HCT116 (cell line): Measurements from ENCODE around the gene TTLL10. TPM values are rescaled to one million over a fixed set of nuclear protein-coding genes. Genes with fewer than 3 reads are reported as not detected.

ENCODE experiments used
- ATAC-seq: fragments of 200-7000 bp; cut with Tn5 transposase; 2 replicates; pipeline ENCODE4 v1.9.1; 2020; ENCODE audit warnings: mild to moderate bottlenecking, moderate library complexity
- BruUV-seq: library from RNA; stranded (reverse); fragments of 400-500 nt; replicated peaks from 2 replicates; lab custom pipeline; 2021; lab: Mats Ljungman, UMichigan
- CTCF ChIA-PET: fragments of 300-600 bp; sonication (Branson Sonifier 250); formaldehyde crosslinking; loops from one replicate; lab custom pipeline; 2021; ENCODE audit warnings: antibody characterized with exemption; lab: Charles Lee
- POLR2A ChIA-PET: fragments of 300-600, 350-600 bp; sonication (Branson Sonifier 250); formaldehyde crosslinking; loops from one replicate; lab custom pipeline; 2021; ENCODE audit warnings: antibody characterized with exemption; lab: Charles Lee
- RAD21 ChIA-PET, 2 experiments: fragments of 300-600 bp; sonication (Branson Sonifier 250); formaldehyde crosslinking; loops; one replicate each; lab custom pipeline; 2023; ENCODE audit warnings: low total read pairs in 2 of 2; ENCODE audit not compliant: uncharacterized antibody in 2 of 2, unreplicated experiment in 2 of 2, low non-redundant PET in 1 of 2; lab: Charles Lee
- DNase-seq: peaks from one replicate; pipeline ENCODE4 v3.0.0-alpha.2; 2010; ENCODE audit warnings: low read depth, low spot score
- H2AFZ ChIP-seq: fragments of 200-600 bp; shearing (Covaris generic), sonication (generic); 2 replicates; pipeline ENCODE4 v1.6.1; 2017; ENCODE audit warnings: low read depth, mixed run types, mixed read lengths, antibody characterized with exemption, low read length; ENCODE audit not compliant: poor library complexity, severe bottlenecking
- H3K27ac ChIP-seq: 2 replicates; pipeline ENCODE4 v1.5.1; 2012; ENCODE audit warnings: low read depth, low read length
- H3K27me3 ChIP-seq: fragments of 200-600 bp; sonication (generic); 2 replicates; pipeline ENCODE4 v1.6.1; 2016; ENCODE audit warnings: mixed run types, low read length, mixed read lengths; ENCODE audit not compliant: insufficient read depth
- H3K36me3 ChIP-seq, 2 experiments: fragments of 200-500 bp in 1 of 2; fragments of 200-600 bp in 1 of 2; sonication (Bioruptor generic) in 1 of 2; sonication (generic) in 1 of 2; 2 replicates each; pipeline versions ENCODE4 v1.5.1 to v1.6.1; 2014 to 2016; ENCODE audit warnings: low read length in 2 of 2, inconsistent platforms in 1 of 2, mixed read lengths in 1 of 2, mixed run types in 1 of 2; ENCODE audit not compliant: insufficient read depth in 2 of 2, control insufficient read depth in 1 of 2
- H3K4me1 ChIP-seq, 2 experiments: fragments of 200-600 bp in 1 of 2; sonication (generic) in 1 of 2; 2 replicates each; pipeline versions ENCODE4 v1.5.1 to v1.6.1; 2012 to 2017; ENCODE audit warnings: low read length in 2 of 2, inconsistent platforms in 1 of 2, mild to moderate bottlenecking in 1 of 2, mixed read lengths in 1 of 2, mixed run types in 1 of 2, moderate library complexity in 1 of 2; ENCODE audit not compliant: insufficient read depth in 2 of 2, control insufficient read depth in 1 of 2
- H3K4me2 ChIP-seq: fragments of 200-600 bp; sonication (generic); 2 replicates; pipeline ENCODE4 v1.6.1; 2017; ENCODE audit warnings: mixed run types, low read length, mixed read lengths
- H3K4me3 ChIP-seq, 2 experiments: fragments of 200-600 bp in 1 of 2; sonication (generic) in 1 of 2; replicated peaks in 1 of 2; 2 replicates each; pipeline ENCODE4 v1.5.1; 2011 to 2016; ENCODE audit warnings: low read length in 2 of 2, control low read depth in 1 of 2, low read depth in 1 of 2, mild to moderate bottlenecking in 1 of 2, mixed read lengths in 1 of 2, mixed run types in 1 of 2
- H3K79me2 ChIP-seq: fragments of 200-600 bp; sonication (generic); 2 replicates; pipeline ENCODE4 v1.6.1; 2017; ENCODE audit warnings: mild to moderate bottlenecking, mixed run types, low read length, moderate library complexity, mixed read lengths; ENCODE audit not compliant: insufficient read depth
- H3K9ac ChIP-seq: fragments of 200-600 bp; sonication (generic); 2 replicates; pipeline ENCODE4 v1.6.1; 2016; ENCODE audit warnings: low read length, mixed read lengths
- H3K9me2 ChIP-seq: fragments of 200-600 bp; sonication (generic), shearing (Covaris generic); 2 replicates; pipeline ENCODE4 v1.6.1; 2017; ENCODE audit warnings: mixed run types, mild to moderate bottlenecking, moderate library complexity; ENCODE audit not compliant: insufficient read depth
- H3K9me3 ChIP-seq, 2 experiments: fragments of 200-500 bp in 1 of 2; fragments of 200-600 bp in 1 of 2; sonication (Bioruptor generic) in 1 of 2; sonication (generic) in 1 of 2; 2 replicates each; pipeline ENCODE4 v1.6.1; 2014 to 2017; ENCODE audit warnings: low read length in 2 of 2, mixed read lengths in 2 of 2, inconsistent platforms in 1 of 2, low read depth in 1 of 2, mild to moderate bottlenecking in 1 of 2, mixed run types in 1 of 2, moderate library complexity in 1 of 2; ENCODE audit not compliant: control insufficient read depth in 1 of 2, insufficient read depth in 1 of 2
- H4K20me1 ChIP-seq: fragments of 200-600 bp; sonication (generic), shearing (Covaris generic); 2 replicates; pipeline ENCODE4 v1.6.1; 2017; ENCODE audit warnings: mixed run types, mild to moderate bottlenecking, moderate library complexity; ENCODE audit not compliant: insufficient read depth
- CBX3 ChIP-seq: IDR thresholded peaks from 2 replicates; pipeline ENCODE4 v1.6.1; 2012; ENCODE audit warnings: low read depth
- EGR1 ChIP-seq: IDR thresholded peaks from 2 replicates; pipeline ENCODE4 v1.6.1; 2012; ENCODE audit warnings: low read depth
- EZH2phosphoT487 ChIP-seq: fragments of 200-600 bp; IDR thresholded peaks from 2 replicates; pipeline ENCODE4 v1.6.1; 2018; ENCODE audit warnings: antibody characterized with exemption, borderline replicate concordance
- JUND ChIP-seq: IDR thresholded peaks from 2 replicates; pipeline ENCODE4 v1.6.1; 2012
- POLR2A ChIP-seq: IDR thresholded peaks from 2 replicates; pipeline ENCODE4 v1.7.0; 2011; ENCODE audit warnings: borderline replicate concordance; ENCODE audit not compliant: insufficient read depth, insufficient read length; ENCODE audit errors: extremely low read depth
- SRF ChIP-seq: IDR thresholded peaks from 2 replicates; pipeline ENCODE4 v1.6.1; 2012; ENCODE audit warnings: low read depth
- TCF7L2 ChIP-seq: IDR thresholded peaks from 2 replicates; pipeline ENCODE4 v1.7.0; 2011; ENCODE audit warnings: borderline replicate concordance, inconsistent platforms; ENCODE audit not compliant: insufficient read depth, insufficient read length; ENCODE audit errors: extremely low read depth
- YY1 ChIP-seq: IDR thresholded peaks from 2 replicates; pipeline ENCODE4 v1.6.1; 2011; ENCODE audit warnings: low read length, low read depth, moderate library complexity, mild to moderate bottlenecking; ENCODE audit not compliant: insufficient replicate concordance; ENCODE audit errors: extremely low read depth
- ZNF274 ChIP-seq: fragments of 200-500 bp; sonication (Bioruptor generic); IDR thresholded peaks from 2 replicates; pipeline ENCODE4 v1.6.1; 2014; ENCODE audit warnings: mild to moderate bottlenecking, low read depth, low read length, inconsistent platforms
- intact Hi-C: fragments of 100-400 bp; cut with micrococcal nuclease; formaldehyde crosslinking; loops from 2 replicates; pipeline ENCODE4 v1.10.0; 2022
- total RNA-seq: library from RNA; stranded (reverse); gene quantifications from one replicate; pipeline ENCODE4 v1.2.1, GENCODE V29; 2021; ENCODE audit not compliant: unreplicated experiment

Gene TTLL10
- total RNA-seq, 1 experiment from 2014 or later: 0.10 TPM

DNA sequence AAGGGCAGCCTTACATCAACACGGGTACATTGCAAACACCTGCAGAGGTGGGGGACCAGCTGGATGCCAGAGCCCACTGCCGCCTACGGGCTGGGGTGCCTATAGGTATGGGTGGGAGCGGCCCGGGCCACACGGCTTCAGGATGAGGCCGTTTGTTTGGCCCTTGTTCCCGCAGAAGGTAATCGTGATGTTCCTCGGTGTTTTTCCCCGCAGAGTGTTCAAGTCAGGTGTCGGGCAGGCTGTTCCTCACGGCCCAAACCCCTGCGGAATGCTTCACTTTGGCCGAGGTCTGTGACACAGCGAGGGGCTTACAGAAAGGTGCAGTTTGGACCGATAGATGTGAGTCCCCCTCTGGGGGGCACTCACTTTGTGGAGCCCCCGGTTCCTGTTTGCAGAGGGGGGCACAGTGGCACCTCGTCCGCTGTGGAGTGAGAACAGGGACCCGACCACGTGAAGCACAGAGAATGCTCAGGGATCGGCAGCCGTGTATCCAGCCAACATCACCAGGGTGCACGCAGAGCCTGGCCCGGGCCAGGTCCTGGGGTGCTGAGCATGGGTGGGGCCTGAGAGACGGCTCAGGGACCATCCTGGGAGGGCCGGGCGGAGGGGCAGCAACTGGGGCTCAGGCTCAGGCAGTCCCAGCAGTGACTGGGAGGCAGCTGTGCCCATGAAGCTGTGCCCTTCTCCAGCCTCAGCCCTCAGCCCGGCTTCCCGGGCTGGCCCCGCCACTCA lies 453 bp upstream of the TTLL10 start:
- BruUV-seq: no TSS peak
- H4K20me1 ChIP-seq: no peaks in the 10 kb centered on the region
- H2AFZ ChIP-seq: no peak overlapping the region
- TF ChIP-seq CBX3 (no peak), JUND (no peak), TCF7L2 (no peak), EZH2phosphoT487 (no peak), EGR1 (no peak), YY1 (no peak), ZNF274 (no peak), SRF (no peak), POLR2A (no peak)
- peaks cover 3% of the 10 kb centered on the region; the same call in 1 of the 2 replicates for H3K79me2 ChIP-seq
- H3K9me3 ChIP-seq: no peaks in the 10 kb centered on the region
- H3K9ac ChIP-seq: no peak overlapping the region
- intact Hi-C loops: no loop called here
- DNase-seq (no peak), ATAC-seq (no peak)
- CTCF ChIA-PET: no interaction called here
- peaks cover 0 to 2% of the 10 kb centered on the region in 2 experiments; a peak in 2 of 4 replicates for H3K36me3 ChIP-seq
- H3K4me1 ChIP-seq: peaks cover 2 to 16% of the 10 kb centered on the region in 2 experiments; a peak in 3 of 4 replicates
- no peaks in the 10 kb centered on the region for H3K27me3 ChIP-seq
- no peak overlapping the region for H3K4me2 ChIP-seq
- no peak overlapping the region for H3K27ac ChIP-seq
- no peaks in the 10 kb centered on the region for H3K9me2 ChIP-seq
- RAD21 ChIA-PET: no interaction called here
- H3K4me3 ChIP-seq: no peak overlapping the region
- POLR2A ChIA-PET: no interaction called here
